ENCODE measurements around the gene TMEM80.
"Not testable (repeated sequence)": the region's sequence is repeated elsewhere in the genome, so short reads cannot be mapped to it uniquely, and the experiment has no call there.

The TMEM80 gene

GRCh38 chr11:737899-738298 lies 42.3 kb downstream of the TMEM80 start:
- H3K27me3 Mint-ChIP-seq, result peaks cover 0 to 14% of the 10 kb centered on the region in 2 donors
- ATAC-seq (replicated peaks); H3K9me3 Mint-ChIP-seq; H3K36me3 Mint-ChIP-seq (ENCODE audit: insufficient read depth); DNase-seq; H3K27ac Mint-ChIP-seq; H3K4me1 Mint-ChIP-seq (ENCODE audit: low read depth in 2 of 2): not testable (repeated sequence)
- peak overlapping the region in 1 of 2 donors; percentile 31 for H3K4me3 Mint-ChIP-seq

DNA sequence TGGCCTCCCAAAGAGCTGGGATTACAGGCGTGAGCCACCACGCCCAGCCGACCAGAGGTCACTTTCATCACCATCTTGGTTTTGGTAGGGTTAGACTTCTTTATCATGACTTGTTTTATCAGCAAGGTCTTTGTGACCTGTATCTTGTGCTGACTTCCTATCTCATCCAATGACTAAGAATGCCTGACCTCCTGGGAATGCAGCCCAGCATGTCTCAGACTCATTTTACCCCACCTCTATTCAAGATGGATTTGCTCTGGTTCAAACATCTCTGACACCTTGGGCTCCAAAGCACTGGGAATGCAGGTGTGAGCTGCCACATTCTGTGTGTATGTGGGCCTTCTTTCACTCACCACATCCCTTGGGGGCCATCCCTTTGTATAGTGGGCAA lies 46.5 kb downstream of the TMEM80 start:
- H3K36me3 Mint-ChIP-seq (ENCODE audit: insufficient read depth), result peaks cover 4% of the 10 kb centered on the region
- H3K4me3 Mint-ChIP-seq, result no peak overlapping the region
- peaks cover 5 to 9% of the 10 kb centered on the region in 2 donors for H3K4me1 Mint-ChIP-seq (ENCODE audit: low read depth in 2 of 2)
- peaks cover 0 to 14% of the 10 kb centered on the region in 2 donors for H3K27me3 Mint-ChIP-seq
- H3K27ac Mint-ChIP-seq, result no peak overlapping the region
- ATAC-seq (replicated peaks) (no peak), DNase-seq (no peak)
- H3K9me3 Mint-ChIP-seq, result no peaks in the 10 kb centered on the region

GRCh38 chr11:742571-743201 lies 47.1 kb downstream of the TMEM80 start:
- Mint-ChIP-seq H3K27me3 (peaks cover 0 to 14% of the 10 kb centered on the region in 2 donors), H3K36me3 (ENCODE audit: insufficient read depth) (peaks cover 4% of the 10 kb centered on the region), H3K27ac (no peak overlapping the region), H3K4me3 (no peak overlapping the region), H3K4me1 (ENCODE audit: low read depth in 2 of 2) (peaks cover 2 to 6% of the 10 kb centered on the region in 2 donors), H3K9me3 (no peaks in the 10 kb centered on the region)
- ATAC-seq (replicated peaks), result no peak
- DNase-seq, result no peak

DNA sequence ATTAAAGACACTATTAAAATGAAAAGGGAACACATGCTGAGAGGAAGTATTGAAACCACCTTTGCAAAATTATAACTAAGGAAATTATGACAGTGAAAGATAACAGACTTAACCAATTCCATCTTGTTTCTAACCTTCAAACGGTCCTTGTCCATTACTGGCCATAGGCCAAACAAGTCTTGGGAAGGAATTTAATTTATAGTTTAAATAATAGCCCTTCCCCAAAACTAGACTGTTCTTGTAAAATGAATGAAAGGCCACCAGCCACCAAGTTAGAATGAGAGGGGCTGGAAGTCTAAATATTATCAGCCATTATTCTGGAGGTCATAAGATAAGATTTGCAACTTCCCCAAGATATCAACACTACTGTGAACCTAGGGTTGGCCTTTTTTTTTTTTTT lies 49.8 kb downstream of the TMEM80 start:
- Mint-ChIP-seq H3K4me1 (ENCODE audit: low read depth in 2 of 2) (peaks cover 3 to 12% of the 10 kb centered on the region in 2 donors), H3K36me3 (ENCODE audit: insufficient read depth) (peaks cover 4% of the 10 kb centered on the region), H3K27me3 (no peaks in the 10 kb centered on the region), H3K4me3 (no peak overlapping the region), H3K27ac (no peak overlapping the region), H3K9me3 (no peaks in the 10 kb centered on the region)
- ATAC-seq (replicated peaks), result no peak
- DNase-seq, result no peak

DNA sequence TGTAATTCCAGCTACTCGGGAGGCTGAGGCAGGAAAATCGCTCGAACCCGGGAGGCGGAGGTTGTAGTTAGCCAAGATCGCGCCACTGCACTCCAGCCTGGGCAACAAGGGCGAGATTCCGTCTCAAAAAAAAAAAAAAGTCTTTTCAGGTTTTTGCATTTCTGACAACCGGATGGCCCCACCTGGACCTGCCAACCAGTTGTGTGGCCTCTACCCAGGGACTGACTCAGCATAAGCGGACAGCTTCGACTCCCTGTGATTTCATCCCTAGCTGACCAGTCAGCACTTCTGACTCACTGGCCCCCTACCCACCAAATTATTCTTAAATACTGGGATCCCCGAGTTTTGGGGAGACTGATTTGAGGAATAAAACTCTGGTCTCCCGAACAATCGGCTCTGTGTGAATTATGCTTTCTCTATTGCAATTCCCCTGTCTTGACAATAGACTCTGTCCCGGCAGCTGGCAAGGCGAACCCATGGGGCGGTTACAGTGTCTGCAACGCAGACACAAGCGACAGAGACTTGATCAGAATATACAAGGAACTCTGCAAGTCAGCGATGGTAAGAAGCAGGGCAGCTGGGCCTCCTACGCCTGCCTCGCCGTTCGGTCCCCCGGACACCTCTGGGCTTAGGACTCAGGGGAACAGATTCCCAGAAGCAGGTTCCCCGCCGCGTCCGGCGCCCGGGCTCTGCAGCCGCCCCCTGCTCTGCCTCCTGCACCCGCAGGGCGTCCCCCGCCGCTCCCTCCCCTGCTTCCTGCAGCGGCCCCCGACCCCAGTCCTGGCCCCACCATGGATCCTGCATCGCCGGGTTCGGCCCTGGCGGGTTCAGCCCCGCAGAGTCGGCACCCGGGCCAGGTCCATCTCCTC lies 50.9 kb downstream of the TMEM80 start:
- peaks cover 3 to 13% of the 10 kb centered on the region in 2 donors for H3K4me1 Mint-ChIP-seq (ENCODE audit: low read depth in 2 of 2)
- DNase-seq (no peak), ATAC-seq (replicated peaks) (peak; percentile 43)
- peak overlapping the region; percentile 79 to 81 for H3K4me3 Mint-ChIP-seq
- peak overlapping the region; percentile 35 to 72 for H3K27ac Mint-ChIP-seq
- H3K27me3 Mint-ChIP-seq, result no peaks in the 10 kb centered on the region
- H3K36me3 Mint-ChIP-seq (ENCODE audit: insufficient read depth), result peaks cover 4% of the 10 kb centered on the region
- H3K9me3 Mint-ChIP-seq, result no peaks in the 10 kb centered on the region

DNA sequence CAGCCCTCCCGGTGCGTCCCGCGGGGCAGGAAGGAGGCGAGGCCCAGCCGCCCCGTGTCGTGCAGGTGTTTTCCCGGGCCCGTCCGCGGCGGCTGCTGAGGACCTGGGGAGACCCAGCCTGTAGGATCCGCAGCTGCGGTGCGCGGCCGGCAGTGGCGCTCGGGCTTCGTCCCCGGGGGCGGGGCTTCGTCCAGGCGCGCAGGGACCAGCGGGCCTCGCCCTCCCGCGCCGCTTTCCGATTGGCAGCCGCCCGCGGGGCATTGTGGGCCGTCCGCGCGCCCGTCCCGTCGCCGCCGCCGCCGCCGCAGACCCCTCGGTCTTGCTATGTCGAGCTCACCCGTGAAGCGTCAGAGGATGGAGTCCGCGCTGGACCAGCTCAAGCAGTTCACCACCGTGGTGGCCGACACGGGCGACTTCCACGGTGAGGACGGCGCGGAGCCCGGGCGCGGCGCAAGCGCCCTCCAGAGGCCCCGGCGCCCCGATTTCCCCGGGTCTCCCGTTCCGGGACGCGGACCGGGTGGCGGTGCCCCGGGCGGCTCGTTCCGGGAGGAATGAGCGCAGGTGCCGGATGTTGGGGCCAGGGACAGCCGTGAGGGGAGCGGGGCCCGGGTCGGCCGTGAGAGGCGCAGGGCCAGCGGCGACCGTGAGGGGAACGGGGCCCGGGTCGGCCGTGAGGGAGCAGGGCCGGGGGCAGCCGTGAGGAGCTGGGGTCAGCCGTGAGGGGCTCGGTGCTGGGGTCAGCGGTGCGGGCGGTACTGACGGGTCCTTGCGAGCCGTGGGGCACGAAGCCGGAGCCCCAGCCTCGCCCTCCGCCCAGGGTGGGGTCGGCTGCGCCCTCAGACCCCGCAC lies 51.8 kb downstream of the TMEM80 start, which contains the start of gene TALDO1:
TALDO1 (plus strand) TSS at position 307 of the 849 bp plus-strand sequence; CDS start at position 325, 18 bp downstream.
- peaks cover 3 to 13% of the 10 kb centered on the region in 2 donors for H3K4me1 Mint-ChIP-seq (ENCODE audit: low read depth in 2 of 2)
- no peaks in the 10 kb centered on the region for H3K9me3 Mint-ChIP-seq
- peak within 1 kb of the TSS; percentile 79 to 81 for H3K4me3 Mint-ChIP-seq
- peak within 1 kb of the TSS; percentile 72 to 83 for H3K27ac Mint-ChIP-seq
- H3K36me3 Mint-ChIP-seq (ENCODE audit: insufficient read depth), result peaks cover 4% of the 10 kb centered on the region
- no peaks in the 10 kb centered on the region for H3K27me3 Mint-ChIP-seq
- ATAC-seq (replicated peaks) (peak; percentile 86), DNase-seq (peak; percentile 57 to 73 (median 73))

- DNase-seq, result no peak
- Mint-ChIP-seq H3K9me3 (no peaks in the 10 kb centered on the region), H3K27me3 (no peaks in the 10 kb centered on the region)
These were observed 52.4 kb downstream of the TMEM80 start for GRCh38 chr11:748007-748359.

DNA sequence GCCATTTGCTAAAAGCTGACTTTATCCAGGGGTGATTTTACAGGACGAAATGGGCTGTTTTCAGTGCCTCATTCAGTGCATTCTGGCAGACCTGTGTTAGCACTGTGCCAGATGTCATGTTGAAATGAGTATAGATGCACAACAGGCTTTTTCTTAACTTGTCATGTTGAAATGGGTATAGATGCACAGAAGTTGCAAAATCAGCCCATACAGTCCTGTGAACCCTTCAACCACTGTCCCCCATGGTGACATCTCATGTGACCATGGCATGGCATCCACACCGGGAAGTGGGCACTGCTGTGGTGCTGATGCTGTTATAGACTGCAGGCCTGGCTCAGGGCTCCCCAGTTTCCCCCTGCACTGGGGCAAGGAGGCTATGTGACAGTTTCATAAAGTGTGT lies 54.1 kb downstream of the TMEM80 start:
- no peak for ATAC-seq (replicated peaks)

More at GRCh38 chr11:748007-748359, 52.4 kb downstream of the TMEM80 start:
- H3K36me3 Mint-ChIP-seq (ENCODE audit: insufficient read depth), result peaks cover 4% of the 10 kb centered on the region
- peak; percentile 3 for ATAC-seq (replicated peaks)
- peaks cover 3 to 13% of the 10 kb centered on the region in 2 donors for H3K4me1 Mint-ChIP-seq (ENCODE audit: low read depth in 2 of 2)
- peak overlapping the region; percentile 79 to 81 for H3K4me3 Mint-ChIP-seq
- H3K27ac Mint-ChIP-seq, result peak overlapping the region; percentile 25 to 83

More for the DNA sequence above, 54.1 kb downstream of the TMEM80 start:
- Mint-ChIP-seq H3K27ac (peak overlapping the region in 1 of 2 donors; percentile 12), H3K27me3 (no peaks in the 10 kb centered on the region), H3K4me3 (no peak overlapping the region), H3K36me3 (ENCODE audit: insufficient read depth) (peaks cover 4% of the 10 kb centered on the region), H3K4me1 (ENCODE audit: low read depth in 2 of 2) (peaks cover 3 to 13% of the 10 kb centered on the region in 2 donors), H3K9me3 (no peaks in the 10 kb centered on the region)
- DNase-seq, result no peak
